Stimulated activated CD8-positive, alpha-beta memory T cell treated with anti-CD3 and anti-CD28 coated beads, Interleukin-4, amount 100 ng/mL, for 1 hour (primary cell): ENCODE results near the gene QPRT.
"Not testable (repeated sequence)": the region's sequence is repeated elsewhere in the genome, so short reads cannot be mapped to it uniquely, and the experiment has no call there.

Experiments
- DNase-seq, 2 donors: peaks; one replicate each; pipeline ENCODE4 v3.0.0-alpha.2; 2020; ENCODE audit warnings: low read depth in 2 of 2, low spot score in 1 of 2

QPRT gene

GRCh38 chr16:29662729-29663015 is 16.3 kb upstream of the QPRT start:
- DNase-seq, result no peak

DNA sequence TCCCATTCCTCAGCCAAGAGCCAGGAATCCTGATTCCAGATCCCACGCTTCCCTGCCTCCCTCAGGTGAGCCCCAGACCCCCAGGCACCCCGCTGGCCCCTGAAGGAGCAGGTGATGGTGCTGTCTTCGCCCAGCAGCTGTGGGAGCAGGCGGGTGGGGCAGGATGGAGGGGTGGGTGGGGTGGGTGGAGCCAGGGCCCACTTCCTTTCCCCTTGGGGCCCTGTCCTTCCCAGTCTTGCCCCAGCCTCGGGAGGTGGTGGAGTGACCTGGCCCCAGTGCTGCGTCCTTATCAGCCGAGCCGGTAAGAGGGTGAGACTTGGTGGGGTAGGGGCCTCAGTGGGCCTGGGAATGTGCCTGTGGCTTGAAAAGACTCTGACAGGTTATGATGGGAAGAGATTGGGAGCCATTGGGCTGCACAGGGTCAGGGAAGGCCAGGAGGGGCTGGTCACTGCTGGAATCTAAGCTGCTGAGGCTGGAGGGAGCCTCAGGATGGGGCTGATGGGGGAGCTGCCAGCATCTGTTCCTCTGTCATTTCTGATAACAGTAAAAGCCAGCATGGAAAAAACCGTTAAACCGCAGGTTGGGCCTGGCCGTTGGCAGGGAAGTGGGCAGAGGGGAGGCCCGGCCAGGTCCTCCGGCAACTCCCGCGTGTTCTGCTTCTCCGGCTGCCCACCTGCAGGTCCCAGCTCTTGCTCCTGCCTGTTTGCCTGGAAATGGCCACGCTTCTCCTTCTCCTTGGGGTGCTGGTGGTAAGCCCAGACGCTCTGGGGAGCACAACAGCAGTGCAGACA is 15.8 kb upstream of the QPRT start, which contains the start of gene SPN:
SPN (plus strand) TSS at position 232 of the 791 bp plus-strand sequence; CDS start at position 714, 482 bp downstream.
- DNase-seq, result no peak

DNA sequence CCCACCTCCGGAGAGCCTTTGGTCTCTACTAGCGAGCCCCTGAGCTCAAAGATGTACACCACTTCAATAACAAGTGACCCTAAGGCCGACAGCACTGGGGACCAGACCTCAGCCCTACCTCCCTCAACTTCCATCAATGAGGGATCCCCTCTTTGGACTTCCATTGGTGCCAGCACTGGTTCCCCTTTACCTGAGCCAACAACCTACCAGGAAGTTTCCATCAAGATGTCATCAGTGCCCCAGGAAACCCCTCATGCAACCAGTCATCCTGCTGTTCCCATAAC is 15.2 kb upstream of the QPRT start:
- DNase-seq, result no peak

DNA sequence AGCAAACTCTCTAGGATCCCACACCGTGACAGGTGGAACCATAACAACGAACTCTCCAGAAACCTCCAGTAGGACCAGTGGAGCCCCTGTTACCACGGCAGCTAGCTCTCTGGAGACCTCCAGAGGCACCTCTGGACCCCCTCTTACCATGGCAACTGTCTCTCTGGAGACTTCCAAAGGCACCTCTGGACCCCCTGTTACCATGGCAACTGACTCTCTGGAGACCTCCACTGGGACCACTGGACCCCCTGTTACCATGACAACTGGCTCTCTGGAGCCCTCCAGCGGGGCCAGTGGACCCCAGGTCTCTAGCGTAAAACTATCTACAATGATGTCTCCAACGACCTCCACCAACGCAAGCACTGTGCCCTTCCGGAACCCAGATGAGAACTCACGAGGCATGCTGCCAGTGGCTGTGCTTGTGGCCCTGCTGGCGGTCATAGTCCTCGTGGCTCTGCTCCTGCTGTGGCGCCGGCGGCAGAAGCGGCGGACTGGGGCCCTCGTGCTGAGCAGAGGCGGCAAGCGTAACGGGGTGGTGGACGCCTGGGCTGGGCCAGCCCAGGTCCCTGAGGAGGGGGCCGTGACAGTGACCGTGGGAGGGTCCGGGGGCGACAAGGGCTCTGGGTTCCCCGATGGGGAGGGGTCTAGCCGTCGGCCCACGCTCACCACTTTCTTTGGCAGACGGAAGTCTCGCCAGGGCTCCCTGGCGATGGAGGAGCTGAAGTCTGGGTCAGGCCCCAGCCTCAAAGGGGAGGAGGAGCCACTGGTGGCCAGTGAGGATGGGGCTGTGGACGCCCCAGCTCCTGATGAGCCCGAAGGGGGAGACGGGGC is 14.7 kb upstream of the QPRT start:
- DNase-seq, result no peak

DNA sequence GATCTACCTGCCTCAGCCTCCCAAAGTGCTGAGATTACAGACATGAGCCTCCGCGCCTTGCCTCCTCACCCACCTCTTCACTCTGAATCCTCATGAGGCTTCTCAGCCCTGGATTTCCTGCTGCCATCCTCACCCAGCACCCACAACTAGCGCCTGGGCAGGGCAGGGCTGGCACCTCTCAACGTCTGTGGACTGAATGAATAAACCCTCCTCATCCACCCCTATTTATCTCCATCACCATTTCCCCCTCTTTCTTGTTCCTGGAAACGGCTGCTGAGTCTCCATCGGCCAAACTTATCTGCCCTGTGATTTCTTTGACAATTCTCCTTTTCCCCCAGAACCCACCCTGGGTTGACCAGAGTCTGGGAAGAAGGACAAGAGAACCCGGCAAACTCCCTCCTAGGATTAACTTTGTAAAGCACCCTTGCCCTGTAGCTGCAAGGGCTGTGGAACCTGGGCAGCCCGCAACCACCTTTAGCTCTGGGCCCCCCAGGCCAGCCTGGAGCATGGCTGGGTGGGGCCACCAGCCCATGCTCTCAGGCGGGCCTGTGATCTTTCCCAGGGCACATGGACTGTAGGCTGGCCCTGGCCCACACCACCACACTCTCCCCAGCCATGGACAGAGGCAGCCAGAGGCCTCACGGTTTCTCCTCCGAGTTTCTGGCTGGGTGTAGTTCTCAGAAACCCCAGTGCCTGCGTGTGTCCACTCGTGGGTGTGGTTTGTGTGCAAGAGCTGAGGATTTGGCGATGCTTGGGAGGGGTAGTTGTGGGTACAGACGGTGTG is 13.5 kb upstream of the QPRT start:
- DNase-seq, result no peak

GRCh38 chr16:29667322-29667610 is 11.7 kb upstream of the QPRT start:
- not testable (repeated sequence) for DNase-seq

DNA sequence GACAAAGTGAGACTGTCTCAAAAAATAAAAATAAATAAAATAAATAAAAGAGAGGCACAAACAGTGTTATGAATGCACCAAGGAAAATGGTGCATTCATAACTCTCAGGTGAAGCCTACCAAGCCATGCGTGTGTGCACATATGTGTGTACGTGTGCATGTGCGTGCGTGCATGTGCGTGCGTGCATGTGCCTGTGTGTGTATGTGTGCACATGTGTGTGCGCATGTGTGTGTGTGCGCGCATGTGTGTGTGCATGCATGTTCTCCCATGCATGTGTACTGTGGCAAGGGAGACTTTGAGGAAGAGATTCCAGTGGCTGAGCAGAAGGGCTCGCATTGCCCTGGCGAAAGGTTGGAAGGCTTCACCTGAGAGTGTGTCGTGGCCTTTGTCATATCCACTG is 11.2 kb upstream of the QPRT start:
- DNase-seq, result no peak

DNA sequence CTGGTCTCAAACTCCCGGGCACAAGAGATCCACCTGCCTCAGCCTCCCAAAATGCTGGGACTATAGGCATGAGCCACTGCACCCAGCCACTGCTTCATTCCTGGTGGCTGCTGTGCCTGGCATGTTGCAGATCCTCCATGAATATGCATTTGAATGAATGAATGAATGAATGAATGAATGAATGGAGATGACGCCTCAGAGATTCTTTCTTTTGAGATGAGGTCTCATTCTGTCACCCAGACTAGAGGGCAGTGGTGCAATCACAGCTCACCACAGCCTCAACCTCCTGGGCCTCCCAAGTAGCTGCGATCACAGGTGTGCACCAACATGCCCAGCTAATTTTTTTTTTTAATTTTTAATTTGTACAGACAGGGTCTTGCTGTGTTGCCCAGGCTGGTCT is 10.7 kb upstream of the QPRT start:
- DNase-seq, result no peak

- DNase-seq, result no peak
Observed at GRCh38 chr16:29673501-29673900, 5.5 kb upstream of the QPRT start.

- DNase-seq, result no peak
Observed at GRCh38 chr16:29674188-29674587, 4.8 kb upstream of the QPRT start.

GRCh38 chr16:29675811-29676643 is 3.0 kb upstream of the QPRT start:
- no peak for DNase-seq

DNA sequence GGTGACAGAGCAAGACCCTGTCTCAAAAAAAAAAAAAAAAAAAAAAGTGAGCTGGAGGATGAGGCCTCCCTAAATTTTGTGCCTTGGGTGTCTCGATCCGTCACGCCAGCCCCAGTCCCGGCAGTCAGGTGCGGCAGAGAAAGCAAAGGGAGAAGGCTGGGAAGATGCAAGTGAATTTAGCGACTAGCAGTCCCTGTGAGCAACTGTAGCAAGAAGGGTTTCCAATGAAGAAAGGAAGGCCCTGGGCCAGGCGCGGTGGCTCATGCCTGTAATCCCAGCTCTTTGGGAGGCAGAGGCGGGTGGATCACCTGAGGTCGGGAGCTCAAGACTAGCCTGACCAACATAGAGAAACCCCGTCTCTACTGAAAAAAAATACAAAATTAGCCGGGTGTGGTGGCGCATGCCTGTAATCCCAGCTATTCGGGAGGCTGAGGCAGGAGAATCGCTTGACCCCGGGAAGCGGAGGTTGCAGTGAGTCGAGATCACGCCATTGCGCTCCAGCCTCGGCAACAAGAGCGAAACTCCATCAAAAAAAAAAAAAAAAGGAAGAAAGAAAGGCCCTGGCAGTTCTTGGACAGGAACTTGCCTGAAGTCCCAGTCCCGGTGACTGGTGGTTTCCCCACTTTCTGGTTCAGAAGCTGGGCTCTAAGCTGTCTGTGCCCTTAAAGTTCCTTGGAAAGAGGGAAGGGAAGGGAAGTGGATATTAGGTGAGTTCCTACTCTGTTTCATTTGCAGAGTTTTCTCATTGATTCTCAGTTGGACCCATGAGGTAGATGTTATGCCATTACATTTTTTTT is 1.8 kb upstream of the QPRT start:
- DNase-seq, result no peak

GRCh38 chr16:29680180-29680598 is 1.2 kb downstream of the QPRT start:
- DNase-seq, result no peak

- DNase-seq, result no peak
Observed at GRCh38 chr16:29683543-29684090, 4.6 kb downstream of the QPRT start.

- DNase-seq, result no peak
Observed at GRCh38 chr16:29684679-29685078, 5.7 kb downstream of the QPRT start.

- no peak for DNase-seq
Observed at GRCh38 chr16:29686740-29687332, 7.9 kb downstream of the QPRT start.

GRCh38 chr16:29687755-29688154 is 8.8 kb downstream of the QPRT start:
- DNase-seq, result no peak

GRCh38 chr16:29688172-29688571 is 9.2 kb downstream of the QPRT start:
- no peak for DNase-seq

GRCh38 chr16:29689490-29690351 is 10.7 kb downstream of the QPRT start:
- not testable (repeated sequence) for DNase-seq
